ENCODE data around the gene NMRK1. TPM values are rescaled to one million over a fixed set of nuclear protein-coding genes. Genes with fewer than 3 reads are reported as not detected.

Gene NMRK1
- total and polyA plus RNA-seq, 2 donors (not counting 3 experiments of a cell fraction or from before 2014, with no cell fraction given) = 24.3 to 32.6 TPM

DNA sequence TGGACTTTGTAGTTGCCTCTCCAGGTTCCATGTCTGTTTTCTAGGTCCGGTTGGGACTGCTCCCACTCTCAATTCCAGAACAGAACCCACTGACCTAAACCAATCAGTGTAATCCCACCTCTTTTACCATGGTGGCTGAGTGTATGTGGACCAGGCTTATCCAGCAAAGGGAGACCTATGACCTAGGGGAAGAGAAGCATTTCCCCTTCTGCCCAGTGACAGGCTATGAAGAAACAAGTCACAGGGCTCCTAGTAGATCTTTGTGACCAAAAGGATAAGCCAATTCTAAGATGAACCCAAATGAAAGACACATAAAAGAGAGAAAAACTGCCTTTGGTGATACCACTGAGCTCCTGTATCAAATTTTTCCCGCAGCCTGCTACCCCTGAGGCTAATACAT, 6.3 kb downstream of the NMRK1 start:
- dilution Hi-C loops (cut with MboI; ENCODE audit: extremely low pct_ligation_motif_present, low sequenced_read_pairs) = no loop called here
- ChIA-PET POLR2A (no interaction called here), CTCF (interaction anchor here (1.7 kb wide), 1 partner anchor 308 kb away, joined by 4 read pairs; no protein-coding TSS in a partner anchor)
- Histone ChIP-seq H4K20me1 (replicated peaks; ENCODE audit: control insufficient read depth, extremely low read depth, insufficient read depth, low read length) (no peaks in the 10 kb centered on the region), H3K9me3 (replicated peaks; ENCODE audit: control insufficient read depth, insufficient read depth, low read length) (no peaks in the 10 kb centered on the region), H3K79me2 (ENCODE audit: control insufficient read depth, insufficient read depth, low read length) (no peaks in the 10 kb centered on the region), H3K27ac (ENCODE audit: insufficient read depth, low read depth, low read length) (no peak overlapping the region), H3K9ac (replicated peaks; ENCODE audit: extremely low read depth, insufficient read depth, low read length) (no peak overlapping the region), H3K27me3 (ENCODE audit: control insufficient read depth in 2 of 2, insufficient read depth in 2 of 2, low read length in 2 of 2) (no peaks in the 10 kb centered on the region), H3K9me1 (replicated peaks; ENCODE audit: control insufficient read depth, extremely low read depth, insufficient read depth, low read length) (no peaks in the 10 kb centered on the region), H3K36me3 (ENCODE audit: control insufficient read depth in 2 of 2, extremely low read depth in 1 of 2, insufficient read depth in 2 of 2, low read length in 2 of 2) (peaks cover 0 to 14% of the 10 kb centered on the region in 2 experiments), H3K4me1 (ENCODE audit: control insufficient read depth, extremely low read depth, insufficient read depth, low read length) (peaks cover 4% of the 10 kb centered on the region), H3K4me2 (ENCODE audit: insufficient read depth, low read length) (no peak overlapping the region), H2AFZ (ENCODE audit: low read depth, low read length) (no peak overlapping the region), H3K4me3 (replicated peaks in 1 of 3; ENCODE audit: insufficient read depth in 1 of 3, low read depth in 1 of 3, low read length in 3 of 3) (no peak overlapping the region)
- TF ChIP-seq EZH2 (IDR thresholded peaks at IDR 0.05; ENCODE audit: borderline replicate concordance, low read depth, low read length, severe bottlenecking) = no peak
- TF ChIP-seq MYC (IDR thresholded peaks at IDR 0.05; ENCODE audit: low read depth, low read length) = no peak
- TF ChIP-seq FOS (IDR thresholded peaks at IDR 0.05; ENCODE audit: borderline replicate concordance, insufficient read depth, low read length) = no peak
- TF ChIP-seq GATA2 (IDR thresholded peaks at IDR 0.05; ENCODE audit: insufficient read depth, insufficient read length, low read depth, low read length) = no peak
- TF ChIP-seq, protein P1, sequence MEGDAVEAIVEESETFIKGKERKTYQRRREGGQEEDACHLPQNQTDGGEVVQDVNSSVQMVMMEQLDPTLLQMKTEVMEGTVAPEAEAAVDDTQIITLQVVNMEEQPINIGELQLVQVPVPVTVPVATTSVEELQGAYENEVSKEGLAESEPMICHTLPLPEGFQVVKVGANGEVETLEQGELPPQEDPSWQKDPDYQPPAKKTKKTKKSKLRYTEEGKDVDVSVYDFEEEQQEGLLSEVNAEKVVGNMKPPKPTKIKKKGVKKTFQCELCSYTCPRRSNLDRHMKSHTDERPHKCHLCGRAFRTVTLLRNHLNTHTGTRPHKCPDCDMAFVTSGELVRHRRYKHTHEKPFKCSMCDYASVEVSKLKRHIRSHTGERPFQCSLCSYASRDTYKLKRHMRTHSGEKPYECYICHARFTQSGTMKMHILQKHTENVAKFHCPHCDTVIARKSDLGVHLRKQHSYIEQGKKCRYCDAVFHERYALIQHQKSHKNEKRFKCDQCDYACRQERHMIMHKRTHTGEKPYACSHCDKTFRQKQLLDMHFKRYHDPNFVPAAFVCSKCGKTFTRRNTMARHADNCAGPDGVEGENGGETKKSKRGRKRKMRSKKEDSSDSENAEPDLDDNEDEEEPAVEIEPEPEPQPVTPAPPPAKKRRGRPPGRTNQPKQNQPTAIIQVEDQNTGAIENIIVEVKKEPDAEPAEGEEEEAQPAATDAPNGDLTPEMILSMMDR (IDR thresholded peaks at IDR 0.05; ENCODE audit: extremely low read depth in 1 of 2, insufficient read depth in 1 of 2, low read depth in 1 of 2, low read length in 2 of 2) = no peak
- TF ChIP-seq, protein P2, sequence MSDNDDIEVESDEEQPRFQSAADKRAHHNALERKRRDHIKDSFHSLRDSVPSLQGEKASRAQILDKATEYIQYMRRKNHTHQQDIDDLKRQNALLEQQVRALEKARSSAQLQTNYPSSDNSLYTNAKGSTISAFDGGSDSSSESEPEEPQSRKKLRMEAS (IDR thresholded peaks at IDR 0.05; ENCODE audit: insufficient read depth, insufficient read length) = no peak
- no peak for TF ChIP-seq POLR2A (IDR thresholded peaks at IDR 0.05; ENCODE audit: low read depth, low read length)
- no peak for TF ChIP-seq JUN (IDR thresholded peaks at IDR 0.05; ENCODE audit: borderline replicate concordance, insufficient read depth, insufficient read length, low read depth)
- TF ChIP-seq POLR2AphosphoS5 (IDR thresholded peaks at IDR 0.05; ENCODE audit: insufficient read depth, low read depth, low read length) = no peak
- DNase-seq (ENCODE audit: low read depth, low spot score) (no peak), FAIRE-seq (no peak)
- no TSS peak for BruUV-seq (replicated peaks)
- intact Hi-C loops (cut with micrococcal nuclease) = no loop called here

Measured in endothelial cell of umbilical vein (primary cell).